ENCODE data around the gene ERI2. TPM values are rescaled to one million over a fixed set of nuclear protein-coding genes. Genes with fewer than 3 reads are reported as not detected.

ERI2 gene
- total and polyA plus RNA-seq, 12 donors: 9.2 to 45.1 (median 21.7) TPM

DNA sequence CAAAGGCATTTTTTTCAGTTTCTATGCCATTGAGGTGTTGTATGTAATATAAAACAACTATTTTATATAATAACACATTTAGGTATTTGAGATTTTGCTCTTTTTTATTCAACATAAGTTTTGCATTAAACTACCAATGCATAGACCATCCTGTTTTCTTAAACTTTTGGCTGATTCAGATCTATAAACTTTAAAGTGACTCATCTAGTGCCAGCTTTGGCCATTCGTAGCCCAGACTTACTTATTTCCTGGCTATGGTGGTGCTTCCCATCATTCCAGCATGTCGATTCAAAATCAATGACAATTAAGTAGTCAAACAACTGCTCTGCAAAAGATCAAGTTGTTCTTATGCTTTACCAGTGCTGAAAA, 3.1 kb downstream of the ERI2 start:
- H3K4me1 ChIP-seq (replicated peaks in 1 of 2): peaks cover 4 to 19% of the 10 kb centered on the region in 2 donors
- intact Hi-C loops (cut with DNase I): loop anchor here in 1 of 2 donors (5.0 kb wide), 1 partner anchor 279 kb away; no protein-coding TSS in a partner anchor
- DNase-seq: no peak
- TF ChIP-seq POLR2A (IDR thresholded peaks at IDR 0.05) (no peak), CTCF (IDR thresholded peaks at IDR 0.05) (no peak)
- H3K36me3 ChIP-seq (replicated peaks in 1 of 2): peaks cover 0 to 15% of the 10 kb centered on the region in 2 donors
- no peaks in the 10 kb centered on the region for H3K9me3 ChIP-seq (replicated peaks in 1 of 3)
- 82 to 91% (median 84%) methylated on average over 2 of the region's 2 CpGs for WGBS, 4 donors
- H3K27me3 ChIP-seq: no peaks in the 10 kb centered on the region
- H3K4me3 ChIP-seq: no peak overlapping the region
- no peak overlapping the region for H3K27ac ChIP-seq

GRCh38 chr16:20801278-20801677, 5.0 kb downstream of the ERI2 start:
- no peak for DNase-seq
- peaks cover 0 to 23% of the 10 kb centered on the region in 2 donors for H3K36me3 ChIP-seq (replicated peaks in 1 of 2)
- no peak overlapping the region for H3K27ac ChIP-seq
- peaks cover 4 to 19% of the 10 kb centered on the region in 2 donors for H3K4me1 ChIP-seq (replicated peaks in 1 of 2)
- no peaks in the 10 kb centered on the region for H3K9me3 ChIP-seq (replicated peaks in 1 of 3)
- no peaks in the 10 kb centered on the region for H3K27me3 ChIP-seq
- no peak overlapping the region for H3K4me3 ChIP-seq
- intact Hi-C loops (cut with DNase I): loop anchor here in 1 of 2 donors (5.0 kb wide), 1 partner anchor 281 kb away; no protein-coding TSS in a partner anchor
- TF ChIP-seq POLR2A (IDR thresholded peaks at IDR 0.05) (no peak), CTCF (IDR thresholded peaks at IDR 0.05) (no peak)
- WGBS, 4 donors: 41 to 59% (median 47%) methylated on average over 1 of the region's 1 CpG

DNA sequence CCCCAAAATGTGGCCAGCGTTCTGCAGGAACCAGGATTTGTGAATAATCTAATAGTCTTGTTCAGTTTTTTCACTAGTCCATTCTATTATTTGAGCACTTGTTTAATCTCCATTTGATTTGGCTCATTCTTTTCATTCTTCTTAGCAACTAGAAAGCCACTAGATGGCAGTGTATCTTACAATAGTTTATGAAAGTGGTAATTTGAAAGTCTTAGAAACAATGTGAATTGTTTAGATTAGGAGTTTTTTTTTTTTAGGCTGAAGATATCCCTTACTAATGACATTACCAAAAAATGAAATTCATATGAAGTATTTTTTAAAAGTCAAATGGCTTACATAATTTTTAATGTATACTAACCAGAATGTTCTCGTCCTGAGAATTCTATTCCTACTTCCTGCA, 6.7 kb downstream of the ERI2 start:
- H3K27ac ChIP-seq: peak overlapping the region in 2 of 5 donors; percentile 45 to 58
- H3K4me3 ChIP-seq: no peak overlapping the region
- WGBS, 4 donors: 46 to 69% (median 53%) methylated on average over 2 of the region's 2 CpGs
- peaks cover 0 to 12% of the 10 kb centered on the region in 2 donors for H3K4me1 ChIP-seq (replicated peaks in 1 of 2)
- H3K36me3 ChIP-seq (replicated peaks in 1 of 2): peaks cover 0 to 23% of the 10 kb centered on the region in 2 donors
- H3K9me3 ChIP-seq (replicated peaks in 1 of 3): no peaks in the 10 kb centered on the region
- no peaks in the 10 kb centered on the region for H3K27me3 ChIP-seq
- intact Hi-C loops (cut with DNase I): no loop called here
- TF ChIP-seq POLR2A (IDR thresholded peaks at IDR 0.05) (no peak), CTCF (IDR thresholded peaks at IDR 0.05) (peak; percentile 30 to 69 (median 54))
- DNase-seq: no peak

- H3K4me1 ChIP-seq (replicated peaks in 1 of 2): peaks cover 0 to 12% of the 10 kb centered on the region in 2 donors
- no peak for DNase-seq
- no peaks in the 10 kb centered on the region for H3K27me3 ChIP-seq
- no peak overlapping the region for H3K27ac ChIP-seq
- H3K9me3 ChIP-seq (replicated peaks in 1 of 3): no peaks in the 10 kb centered on the region
- intact Hi-C loops (cut with DNase I): no loop called here
- H3K4me3 ChIP-seq: no peak overlapping the region
- WGBS, 4 donors: 50 to 77% (median 57%) methylated on average over 2 of the region's 2 CpGs
- TF ChIP-seq POLR2A (IDR thresholded peaks at IDR 0.05) (no peak), CTCF (IDR thresholded peaks at IDR 0.05) (no peak)
- H3K36me3 ChIP-seq (replicated peaks in 1 of 2): peaks cover 0 to 23% of the 10 kb centered on the region in 2 donors
Observed at GRCh38 chr16:20798364-20798763, 7.9 kb downstream of the ERI2 start.
